GM12892 (cell line): ENCODE results near the gene VTI1B.

Source experiments
- POLR2A ChIP-seq: IDR thresholded peaks from 2 replicates; pipeline ENCODE4 v1.6.1; 2011; ENCODE audit warnings: low read depth, low read length, control low read depth
- POLR2AphosphoS5 ChIP-seq: IDR thresholded peaks from 2 replicates; pipeline ENCODE4 v1.6.1; 2011; ENCODE audit warnings: low read depth, low read length, control low read depth

DNA sequence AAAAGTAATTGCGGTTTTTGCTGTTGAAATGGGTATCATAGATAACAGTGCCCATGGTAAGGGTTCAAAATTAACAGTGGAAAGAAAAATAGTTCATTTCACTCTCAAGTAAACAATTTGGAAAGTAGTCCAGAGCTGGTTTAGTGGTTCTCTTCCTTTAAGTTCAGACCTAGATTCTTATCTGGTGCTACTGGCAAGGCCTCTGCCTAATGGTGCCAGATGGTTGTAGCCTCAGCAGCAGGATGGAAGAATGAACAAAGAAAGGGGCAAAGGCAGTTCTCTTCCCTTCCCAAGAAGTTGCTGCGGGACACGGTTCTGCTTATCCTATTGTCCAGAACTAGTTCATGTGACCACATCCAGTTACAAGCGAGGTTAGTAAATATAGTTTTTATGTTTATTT lies 44.2 kb downstream of the VTI1B start:
- no peak for TF ChIP-seq POLR2AphosphoS5
- no peak for TF ChIP-seq POLR2A
